ENCODE data around the gene RHD.
"Not testable (repeated sequence)": the region's sequence is repeated elsewhere in the genome, so short reads cannot be mapped to it uniquely, and the experiment has no call there.

RHD gene

DNA sequence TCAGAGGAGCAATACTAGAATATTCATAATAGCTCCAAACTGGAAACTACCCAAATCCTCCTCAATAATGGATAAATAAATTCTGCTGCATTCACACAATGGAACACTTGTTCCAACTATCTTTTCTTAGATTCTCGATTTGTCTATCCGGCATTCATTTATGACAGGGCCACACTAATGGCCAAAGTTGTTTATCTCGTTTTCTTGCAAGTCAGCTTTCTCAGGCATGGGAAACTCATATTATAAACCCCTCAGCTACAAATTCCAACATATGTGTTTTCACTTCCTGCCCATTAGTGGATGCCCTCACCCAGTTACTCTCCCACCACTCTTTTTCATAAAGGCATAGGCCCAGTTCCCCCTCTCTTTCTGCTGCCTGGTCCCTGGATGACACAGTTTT is 106.1 kb downstream of the RHD start:
- intact Hi-C loops (cut with DNase I); DNase-seq: not testable (repeated sequence)
